Ovary (tissue), 9 donors: ENCODE results near the gene TAGAP. TPM values are rescaled to one million over a fixed set of nuclear protein-coding genes. Genes with fewer than 3 reads are reported as not detected.

Experiments used
- DNase-seq, 5 donors: peaks; one replicate each; pipeline ENCODE4 v3.0.0-alpha.2; 2019 to 2020
- H3K27ac ChIP-seq, 2 donors: fragments of 200-600 bp; one replicate each; pipeline versions ENCODE4 v1.5.1 to v1.8.0; 2019 to 2022
- H3K27me3 ChIP-seq: fragments of 200-600 bp; one replicate; pipeline ENCODE4 v1.8.0; 2022
- H3K36me3 ChIP-seq: fragments of 200-600 bp; sonication (generic); one replicate; pipeline ENCODE4 v1.5.1; 2019
- H3K4me1 ChIP-seq: one replicate; pipeline ENCODE4 v1.8.1; 2013; ENCODE audit warnings: mild to moderate bottlenecking, moderate library complexity; ENCODE audit not compliant: insufficient read depth
- H3K4me3 ChIP-seq: fragments of 200-600 bp; sonication (generic); one replicate; pipeline ENCODE4 v1.5.1; 2017
- H3K9me3 ChIP-seq, 2 donors: fragments of 200-600 bp in 1 of 2; sonication (generic) in 1 of 2; one replicate each; pipeline versions ENCODE4 v1.5.1 to v1.8.1; 2013 to 2019; ENCODE audit warnings: mild to moderate bottlenecking in 1 of 2, moderate library complexity in 1 of 2
- EP300 ChIP-seq: sonication (generic); formaldehyde crosslinking; IDR thresholded peaks from one replicate; pipeline ENCODE4 v1.6.1; 2017; ENCODE audit warnings: antibody characterized with exemption
- POLR2A ChIP-seq: fragments of 450-650 bp; IDR thresholded peaks from one replicate; pipeline ENCODE4 v1.6.1; 2017; ENCODE audit warnings: antibody characterized with exemption, mild to moderate bottlenecking, moderate library complexity
- whole genome bisulfite sequencing, 3 donors: extraction: QIAGEN DNeasy Blood & Tissue Kit in 1 of 3; methylation state at CpG; one replicate each; pipeline versions ENCODE4 v1.1.5 to v1.1.7; 2013 to 2017; 5-methylcytosine and 5-hydroxymethylcytosine counted together
- intact Hi-C, 4 donors: fragments of 100-400 bp; cut with DNase I; formaldehyde crosslinking; loops; one replicate each; pipeline versions ENCODE4 v1.11.0 to v1.15.1; 2022 to 2023
- polyA plus RNA-seq, 2 donors: library from polyadenylated mRNA; stranded (reverse); fragments of 200-250 nt in 1 of 2; fragments of 350-450 nt in 1 of 2; fragmentation: Illumina TruSeq in 1 of 2; extraction: RNeasy Lipid Tissue Mini Kit (QIAGEN cat#74804) in 1 of 2; gene quantifications; one replicate each; pipeline ENCODE4 v1.2.3, GENCODE V29; 2013 to 2014
- total RNA-seq, 7 donors: library from RNA; depleted of rRNA in 2 of 7; stranded (reverse); fragments of >200 nt in 2 of 7; fragmentation: NEBNext Ultra II Directional in 3 of 7; extraction: Animal tissue kit (Norgen Biotek cat#: 25700) in 3 of 7; gene quantifications; one replicate each; pipeline versions ENCODE4 v1.1.0 to v1.2.4, GENCODE V29; 2016 to 2023
- TF ChIP-seq, protein P1 (sequence below), 3 donors: fragments of 450-650 bp in 2 of 3; fragments of 200-600 bp in 1 of 3; IDR thresholded peaks; one replicate each; pipeline versions ENCODE4 v1.5.1 to v1.8.0; 2016 to 2022; ENCODE audit warnings: antibody characterized with exemption in 3 of 3, mild to moderate bottlenecking in 1 of 3
- donor health status: DM: no; HTN: no; CAD: no; lungs with moderate emphysema.
- donor health status: DM: no; HTN: no; CAD: no.
- donor health status: Bipolar disorder and iron deficiency.
- donor health status: DM: yes; HTN: yes; CAD: no.
- donor health status: DM: no; HTN: no; CAD: no.
- donor health status: DM: yes; HTN: yes; CAD: no.

The TAGAP gene
- total and polyA plus RNA-seq, 9 donors = 0.58 to 5.1 (median 1.4) TPM

DNA sequence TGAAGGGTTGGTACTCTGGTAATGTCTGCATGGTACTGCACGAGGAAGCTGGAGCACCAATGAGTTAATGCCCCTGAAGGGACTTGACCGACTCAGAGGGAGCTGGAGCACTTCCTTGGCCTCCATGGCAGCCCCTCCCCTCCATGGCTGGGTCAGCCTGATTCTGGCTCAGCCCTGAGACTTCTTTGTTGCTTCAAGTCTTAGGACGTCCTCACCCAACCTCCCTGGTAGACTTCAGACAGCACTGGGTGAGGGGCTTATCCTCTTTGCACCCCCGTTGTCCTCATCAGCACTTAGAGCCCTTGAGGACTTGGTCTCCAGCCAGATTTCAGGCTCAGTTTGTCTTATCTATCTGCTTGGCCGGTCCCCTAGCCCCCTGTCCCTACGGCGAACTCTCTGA lies 16.4 kb upstream of the TAGAP start:
- no peaks in the 10 kb centered on the region for H3K9me3 ChIP-seq
- WGBS, 3 donors = 83 to 88% (median 85%) methylated on average over 7 of the region's 7 CpGs

DNA sequence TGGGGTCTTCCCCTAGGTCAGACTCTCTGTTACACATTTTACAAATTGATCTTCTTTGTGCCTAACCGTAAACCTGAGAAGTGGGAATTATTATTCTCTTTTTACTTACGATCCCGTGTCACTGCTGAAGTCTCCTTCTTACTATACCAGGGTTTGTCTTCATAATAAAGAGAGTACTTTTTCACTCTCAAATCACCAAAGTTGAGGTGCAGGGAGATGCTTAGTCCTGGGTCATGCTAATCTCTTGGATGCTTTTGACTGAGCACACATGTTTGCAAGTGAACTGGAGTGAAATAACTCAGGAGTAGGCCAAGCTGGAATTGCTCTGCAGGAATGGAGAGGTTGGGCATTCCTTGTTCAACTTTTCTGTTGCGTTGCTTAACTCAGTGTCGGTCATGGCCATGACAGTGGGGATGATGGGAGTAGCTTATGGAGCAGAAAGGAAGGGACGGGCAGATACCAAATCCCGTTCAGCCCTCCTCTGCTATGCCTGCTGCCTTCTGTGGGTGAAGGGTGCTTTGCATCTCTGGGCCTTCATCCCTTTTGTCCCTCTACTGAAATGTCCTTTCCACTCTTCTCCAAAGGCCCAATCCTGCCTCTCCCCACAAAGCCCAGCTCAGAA lies 15.2 kb upstream of the TAGAP start:
- Histone ChIP-seq H3K9me3 (no peaks in the 10 kb centered on the region), H3K4me1 (no peaks in the 10 kb centered on the region), H3K27ac (no peak overlapping the region), H3K27me3 (no peaks in the 10 kb centered on the region), H3K36me3 (no peaks in the 10 kb centered on the region), H3K4me3 (no peak overlapping the region)
- intact Hi-C loops = no loop called here
- TF ChIP-seq POLR2A (no peak), EP300 (no peak)
- TF ChIP-seq, protein P1, sequence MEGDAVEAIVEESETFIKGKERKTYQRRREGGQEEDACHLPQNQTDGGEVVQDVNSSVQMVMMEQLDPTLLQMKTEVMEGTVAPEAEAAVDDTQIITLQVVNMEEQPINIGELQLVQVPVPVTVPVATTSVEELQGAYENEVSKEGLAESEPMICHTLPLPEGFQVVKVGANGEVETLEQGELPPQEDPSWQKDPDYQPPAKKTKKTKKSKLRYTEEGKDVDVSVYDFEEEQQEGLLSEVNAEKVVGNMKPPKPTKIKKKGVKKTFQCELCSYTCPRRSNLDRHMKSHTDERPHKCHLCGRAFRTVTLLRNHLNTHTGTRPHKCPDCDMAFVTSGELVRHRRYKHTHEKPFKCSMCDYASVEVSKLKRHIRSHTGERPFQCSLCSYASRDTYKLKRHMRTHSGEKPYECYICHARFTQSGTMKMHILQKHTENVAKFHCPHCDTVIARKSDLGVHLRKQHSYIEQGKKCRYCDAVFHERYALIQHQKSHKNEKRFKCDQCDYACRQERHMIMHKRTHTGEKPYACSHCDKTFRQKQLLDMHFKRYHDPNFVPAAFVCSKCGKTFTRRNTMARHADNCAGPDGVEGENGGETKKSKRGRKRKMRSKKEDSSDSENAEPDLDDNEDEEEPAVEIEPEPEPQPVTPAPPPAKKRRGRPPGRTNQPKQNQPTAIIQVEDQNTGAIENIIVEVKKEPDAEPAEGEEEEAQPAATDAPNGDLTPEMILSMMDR (IDR thresholded peaks at IDR 0.05) = no peak
- WGBS, 3 donors = 96 to 98% (median 98%) methylated on average over 7 of the region's 7 CpGs
- no peak for DNase-seq

More for the DNA sequence above, 16.4 kb upstream of the TAGAP start:
- Histone ChIP-seq H3K4me3 (no peak overlapping the region), H3K4me1 (no peaks in the 10 kb centered on the region), H3K27me3 (no peaks in the 10 kb centered on the region), H3K27ac (no peak overlapping the region), H3K36me3 (no peaks in the 10 kb centered on the region)
- intact Hi-C loops = no loop called here
- no peak for DNase-seq
- TF ChIP-seq EP300 (no peak), POLR2A (no peak)
- TF ChIP-seq, protein P1 (IDR thresholded peaks at IDR 0.05) = no peak

DNA sequence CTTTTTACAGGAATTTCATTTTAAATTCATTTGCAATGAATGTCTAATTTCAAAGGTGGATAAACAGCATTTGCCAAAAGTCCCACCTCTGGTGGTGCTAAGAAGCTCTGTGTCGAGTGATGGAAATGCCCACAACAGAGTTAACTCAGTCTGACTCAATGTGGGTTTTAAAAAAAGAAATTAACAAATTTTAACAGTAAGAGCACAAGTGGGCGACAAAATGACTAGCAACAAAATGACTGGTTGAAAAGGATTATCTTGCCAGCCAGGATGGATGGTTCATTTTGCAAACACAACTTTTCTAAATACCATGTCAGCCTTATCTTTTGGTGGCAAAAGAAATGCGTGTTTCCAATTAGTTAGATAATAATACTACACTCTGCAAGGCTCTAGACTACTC lies 14.3 kb upstream of the TAGAP start:
- WGBS, 3 donors = 85 to 88% (median 86%) methylated on average over 3 of the region's 3 CpGs
- Histone ChIP-seq H3K9me3 (no peaks in the 10 kb centered on the region), H3K36me3 (no peaks in the 10 kb centered on the region), H3K4me1 (no peaks in the 10 kb centered on the region), H3K27ac (no peak overlapping the region), H3K27me3 (no peaks in the 10 kb centered on the region), H3K4me3 (no peak overlapping the region)
- DNase-seq = no peak
- intact Hi-C loops = no loop called here
- TF ChIP-seq, protein P1 (IDR thresholded peaks at IDR 0.05) = no peak
- no peak for TF ChIP-seq POLR2A
- TF ChIP-seq EP300 = no peak

DNA sequence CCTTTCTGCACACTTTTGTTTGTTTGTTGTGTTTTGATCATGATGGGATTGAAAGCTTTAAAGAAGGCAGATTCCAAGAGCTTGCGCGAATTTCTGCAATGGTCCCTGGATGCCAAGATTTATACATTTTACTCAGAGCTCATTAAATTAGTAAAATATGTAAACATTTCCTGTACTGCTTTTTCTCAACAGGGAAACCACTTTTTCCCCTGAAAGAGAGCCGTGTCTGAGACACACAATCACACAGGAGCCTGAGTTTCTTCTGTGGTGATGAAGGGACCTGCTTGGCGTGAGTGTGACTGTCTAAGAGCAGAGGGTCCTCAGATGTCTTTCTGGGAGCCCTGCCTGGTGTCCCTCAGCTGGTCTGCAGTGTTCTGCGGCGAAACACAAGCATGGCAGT lies 12.1 kb upstream of the TAGAP start:
- no peak for DNase-seq
- no peak overlapping the region for H3K4me3 ChIP-seq
- H3K27ac ChIP-seq = no peak overlapping the region
- no peaks in the 10 kb centered on the region for H3K36me3 ChIP-seq
- no peaks in the 10 kb centered on the region for H3K9me3 ChIP-seq
- no peaks in the 10 kb centered on the region for H3K4me1 ChIP-seq
- H3K27me3 ChIP-seq = no peaks in the 10 kb centered on the region
- TF ChIP-seq EP300 (no peak), POLR2A (no peak)
- TF ChIP-seq, protein P1 (IDR thresholded peaks at IDR 0.05) = no peak
- intact Hi-C loops = loop anchor here in 1 of 4 donors (2.0 kb wide), 1 partner anchor 34 kb away; no protein-coding TSS in a partner anchor
- 68 to 76% (median 72%) methylated on average over 6 of the region's 6 CpGs for WGBS, 3 donors
